ENCODE measurements around the gene KCNH5. TPM values are rescaled to one million over a fixed set of nuclear protein-coding genes. Genes with fewer than 3 reads are reported as not detected.

The KCNH5 gene
- polyA plus RNA-seq, 1 of the 3 experiments (the other 2 are of a cell fraction), result not detected

- TF ChIP-seq NFIC (IDR thresholded peaks at IDR 0.05; ENCODE audit: borderline replicate concordance) (no peak), ELF1 (IDR thresholded peaks at IDR 0.05) (no peak), REST (IDR thresholded peaks at IDR 0.05; ENCODE audit: low read depth, low read length) (no peak), POLR2AphosphoS5 (IDR thresholded peaks at IDR 0.05; ENCODE audit: low read depth, low read length) (no peak), USF2 (IDR thresholded peaks at IDR 0.05; ENCODE audit: borderline replicate concordance, low read depth, low read length) (no peak), USF1 (IDR thresholded peaks at IDR 0.05; ENCODE audit: borderline replicate concordance, low read depth) (no peak), IRF3 (IDR thresholded peaks at IDR 0.05; ENCODE audit: low read depth, low read length) (no peak), RFX5 (IDR thresholded peaks at IDR 0.05; ENCODE audit: low read length) (no peak), MEF2A (IDR thresholded peaks at IDR 0.05; ENCODE audit: borderline replicate concordance, low read depth) (no peak), FOSL2 (IDR thresholded peaks at IDR 0.05; ENCODE audit: borderline replicate concordance, low read depth) (no peak), SMC3 (IDR thresholded peaks at IDR 0.05; ENCODE audit: low read depth, low read length) (no peak), GATA2 (CRISPR knock-in tag; IDR thresholded peaks at IDR 0.05) (no peak), FOXJ3 (CRISPR knock-in tag; IDR thresholded peaks at IDR 0.05) (no peak), RAD21 (IDR thresholded peaks at IDR 0.05; ENCODE audit: low read length) (no peak), ZBTB33 (IDR thresholded peaks at IDR 0.05; ENCODE audit: borderline replicate concordance, low read depth) (no peak), NRF1 (IDR thresholded peaks at IDR 0.05; ENCODE audit: low read depth, low read length) (no peak), JUND (IDR thresholded peaks at IDR 0.05) (no peak), CHD2 (IDR thresholded peaks at IDR 0.05; ENCODE audit: low read length, partially characterized antibody) (no peak), RCOR1 (IDR thresholded peaks at IDR 0.05; ENCODE audit: low read length) (no peak)
- POLR2A ChIA-PET, result no interaction called here
- Histone ChIP-seq H3K4me2 (no peak overlapping the region), H3K36me3 (replicated peaks in 1 of 2; ENCODE audit: control insufficient read depth in 1 of 2, insufficient read depth in 2 of 2, low read length in 1 of 2) (no peaks in the 10 kb centered on the region), H3K27ac (ENCODE audit: low read depth in 2 of 2, low read length in 1 of 2) (no peak overlapping the region), H3K9me2 (no peaks in the 10 kb centered on the region), H3K27me3 (ENCODE audit: insufficient read depth) (no peaks in the 10 kb centered on the region), H3K9ac (no peak overlapping the region), H2AFZ (ENCODE audit: low read depth) (no peak overlapping the region), H4K20me1 (ENCODE audit: insufficient read depth) (no peaks in the 10 kb centered on the region), H3K4me1 (ENCODE audit: control insufficient read depth in 1 of 2, insufficient read depth in 2 of 2, low read depth in 1 of 2, low read length in 1 of 2) (no peaks in the 10 kb centered on the region; a peak in 1 of 4 replicates), H3K79me2 (ENCODE audit: insufficient read depth) (no peaks in the 10 kb centered on the region), H3K9me3 (0 out of 2 replicates have a peak, but pooled peaks cover 4% of the 10 kb centered on the region), H3F3A (replicated peaks; ENCODE audit: insufficient read depth) (no peaks in the 10 kb centered on the region), H3K4me3 (ENCODE audit: low read depth in 2 of 2, low read length in 1 of 2) (no peak overlapping the region)
- WGBS (ENCODE audit: low lambda C conversion rate), result 19% methylated on average over 2 of the region's 2 CpGs
- DNase-seq, result no peak
- CTCF ChIA-PET, result no interaction called here
Measured at GRCh38 chr14:62658631-62659030, 386.6 kb downstream of the KCNH5 start.

Data from SK-N-SH (cell line).